B cell (primary cell): ENCODE results near the gene KRTAP29-1. TPM values are rescaled to one million over a fixed set of nuclear protein-coding genes. Genes with fewer than 3 reads are reported as not detected.

Source experiments
- ATAC-seq: fragments of 200-7000 bp; cut with Tn5 transposase; one replicate; pipeline ENCODE4 v1.10.0; 2021; ENCODE audit warnings: low read depth, mild to moderate bottlenecking, moderate number of reproducible peaks, moderate library complexity
- CTCF ChIA-PET: fragments of 350-600 bp; sonication (Branson Sonifier 250); formaldehyde crosslinking; loops from one replicate; lab custom pipeline; 2021; ENCODE audit warnings: antibody characterized with exemption, inconsistent platforms; lab: Charles Lee
- POLR2A ChIA-PET: fragments of 350-600 bp; sonication (Branson Sonifier 250); formaldehyde crosslinking; loops from one replicate; lab custom pipeline; 2021; ENCODE audit warnings: antibody characterized with exemption; lab: Charles Lee
- DNase-seq: peaks from one replicate; pipeline ENCODE4 v3.0.0; 2013
- H2AFZ ChIP-seq: 2 replicates; pipeline ENCODE4 v1.6.1; 2012; ENCODE audit warnings: mild to moderate bottlenecking, low read depth, low read length; ENCODE audit not compliant: insufficient read depth, poor library complexity, severe bottlenecking
- H3K27ac ChIP-seq, 2 donors: 1 replicate in 1 of 2; 2 replicates in 1 of 2; pipeline ENCODE4 v1.5.1; 2012 to 2013; ENCODE audit warnings: low read length in 2 of 2, mild to moderate bottlenecking in 2 of 2, moderate library complexity in 1 of 2
- H3K27me3 ChIP-seq, 4 experiments: fragments of 200-600 bp in 1 of 4; sonication (generic) in 1 of 4; replicated peaks in 1 of 4; 1 replicate in 2 of 4; 2 replicates in 2 of 4; pipeline versions ENCODE4 v1.6.1 to v1.7.0; 2013 to 2016; ENCODE audit warnings: low read length in 3 of 4, mild to moderate bottlenecking in 2 of 4, mixed read lengths in 1 of 4, moderate library complexity in 1 of 4; ENCODE audit not compliant: insufficient read depth in 4 of 4, control insufficient read depth in 3 of 4; ENCODE audit errors: control extremely low read depth in 1 of 4
- H3K36me3 ChIP-seq, 2 experiments: replicated peaks in 1 of 2; 1 replicate in 1 of 2; 2 replicates in 1 of 2; pipeline versions ENCODE4 v1.6.1 to v1.7.1; 2013; ENCODE audit warnings: low read length in 1 of 2; ENCODE audit not compliant: insufficient read depth in 2 of 2, control insufficient read depth in 1 of 2; ENCODE audit errors: control extremely low read depth in 1 of 2, extremely low read depth in 1 of 2
- H3K4me1 ChIP-seq, 2 donors: fragments of 200-600 bp in 1 of 2; sonication (generic) in 1 of 2; 1 replicate in 1 of 2; 2 replicates in 1 of 2; pipeline versions ENCODE4 v1.5.1 to v1.6.1; 2013 to 2017; ENCODE audit warnings: low read length in 2 of 2; ENCODE audit not compliant: control insufficient read depth in 2 of 2, insufficient read depth in 2 of 2
- H3K4me2 ChIP-seq: replicated peaks from 2 replicates; pipeline ENCODE3; 2012; ENCODE audit warnings: mild to moderate bottlenecking, low read depth, low read length; ENCODE audit not compliant: poor library complexity, severe bottlenecking
- H3K4me3 ChIP-seq, 5 experiments: fragments of 200-600 bp in 1 of 5; sonication (generic) in 1 of 5; 1 replicate in 3 of 5; 2 replicates in 2 of 5; pipeline versions ENCODE4 v1.5.1 to v1.7.0; 2011 to 2016; ENCODE audit warnings: low read length in 4 of 5, mild to moderate bottlenecking in 4 of 5, low read depth in 2 of 5, control low read depth in 1 of 5, moderate library complexity in 1 of 5; ENCODE audit not compliant: insufficient read depth in 1 of 5; ENCODE audit errors: control extremely low read depth in 1 of 5, extremely low read depth in 1 of 5
- H3K79me2 ChIP-seq: fragments of 200-600 bp; sonication (generic); one replicate; pipeline ENCODE4 v1.6.0; 2016; ENCODE audit warnings: low read length; ENCODE audit not compliant: control insufficient read depth, insufficient read depth
- H3K9ac ChIP-seq: fragments of 200-600 bp; sonication (generic); 2 replicates; pipeline ENCODE4 v1.6.1; 2017; ENCODE audit warnings: mild to moderate bottlenecking, low read length, moderate library complexity
- H3K9me3 ChIP-seq, 3 donors: one replicate each; pipeline versions ENCODE4 v1.6.1 to v1.7.1; 2013; ENCODE audit warnings: low read length in 2 of 3; ENCODE audit not compliant: control insufficient read depth in 2 of 3, insufficient read depth in 1 of 3; ENCODE audit errors: control extremely low read depth in 1 of 3
- H4K20me1 ChIP-seq: 2 replicates; pipeline ENCODE4 v1.6.0; 2012; ENCODE audit warnings: mild to moderate bottlenecking, low read length; ENCODE audit not compliant: insufficient read depth, control insufficient read depth, poor library complexity, severe bottlenecking
- H3K27ac Mint-ChIP-seq: one replicate; pipeline ENCODE4 v1.8.0; 2021; ENCODE audit warnings: mixed read lengths
- H3K27me3 Mint-ChIP-seq: one replicate; pipeline ENCODE4 v1.8.0; 2021; ENCODE audit warnings: mixed read lengths
- H3K4me1 Mint-ChIP-seq: one replicate; pipeline ENCODE4 v1.8.0; 2021; ENCODE audit warnings: mixed read lengths
- H3K4me3 Mint-ChIP-seq: one replicate; pipeline ENCODE4 v1.8.0; 2021; ENCODE audit warnings: mixed read lengths
- H3K9me3 Mint-ChIP-seq: one replicate; pipeline ENCODE4 v1.8.0; 2022; ENCODE audit warnings: mixed read lengths; ENCODE audit not compliant: insufficient read depth
- CTCF ChIP-seq: fragments of 200-600 bp; IDR thresholded peaks from one replicate; pipeline ENCODE4 v1.8.0; 2022; ENCODE audit warnings: antibody characterized with exemption, mild to moderate bottlenecking
- EZH2 ChIP-seq: IDR thresholded peaks from 2 replicates; pipeline ENCODE4 v1.6.1; 2012; ENCODE audit warnings: borderline replicate concordance, low read depth, mild to moderate bottlenecking, moderate library complexity, low read length; ENCODE audit not compliant: insufficient read depth, poor library complexity, severe bottlenecking
- WGBS: methylation state at CpG from one replicate; pipeline ENCODE4 v1.1.5; 2013; ENCODE audit warnings: missing lambda C conversion rate; ENCODE audit not compliant: insufficient coverage; 5-methylcytosine and 5-hydroxymethylcytosine counted together
- intact Hi-C: fragments of 100-400 bp; cut with micrococcal nuclease; formaldehyde crosslinking; loops from one replicate; pipeline ENCODE4 v1.10.0; 2022
- polyA plus RNA-seq: library from polyadenylated mRNA; depleted of rRNA; stranded (reverse); fragments of >200 nt; gene quantifications from 2 replicates; pipeline ENCODE4 v1.2.3, GENCODE V29; 2012
- total RNA-seq, 2 donors: library from RNA; stranded (reverse); fragments of 120-200 nt in 1 of 2; gene quantifications; 1 replicate in 1 of 2; 2 replicates in 1 of 2; pipeline versions ENCODE4 v1.2.3 to v1.2.4, GENCODE V29; 2013 to 2022

KRTAP29-1 gene
- total and polyA plus RNA-seq, 2 donors (not counting 1 experiment from before 2014, with no cell fraction given), result 0.43 TPM; not detected in 1

- TF ChIP-seq EZH2 (no peak), CTCF (no peak)
- no peaks in the 10 kb centered on the region for H3K36me3 ChIP-seq
- Mint-ChIP-seq H3K27ac (no peak overlapping the region), H3K27me3 (peaks cover 58% of the 10 kb centered on the region), H3K4me3 (no peak overlapping the region), H3K9me3 (no peaks in the 10 kb centered on the region), H3K4me1 (no peaks in the 10 kb centered on the region)
- H3K4me2 ChIP-seq, result no peak overlapping the region
- intact Hi-C loops, result loop anchor here (1.0 kb wide), 1 partner anchor 12 kb away; no protein-coding TSS in a partner anchor
- H3K4me1 ChIP-seq, result no peaks in the 10 kb centered on the region
- no peak overlapping the region for H3K4me3 ChIP-seq
- no peaks in the 10 kb centered on the region for H3K27me3 ChIP-seq
- H2AFZ ChIP-seq, result no peak overlapping the region
- H3K9me3 ChIP-seq, result no peaks in the 10 kb centered on the region
- no peak overlapping the region for H3K27ac ChIP-seq
- peak; percentile 0 for DNase-seq
- no peak overlapping the region for H3K9ac ChIP-seq
- 100% methylated on average over 2 of the region's 3 CpGs for WGBS
- ChIA-PET CTCF (no interaction called here), POLR2A (no interaction called here)
- no peak for ATAC-seq
- no peaks in the 10 kb centered on the region for H3K79me2 ChIP-seq
- H4K20me1 ChIP-seq, result no peaks in the 10 kb centered on the region
Measured at GRCh38 chr17:41264599-41264998, 38.1 kb downstream of the KRTAP29-1 start.

- WGBS, result 86% methylated on average over 1 of the region's 2 CpGs
- CTCF ChIA-PET, result no interaction called here
- intact Hi-C loops, result no loop called here
Measured at GRCh38 chr17:41263212-41263611, 39.4 kb downstream of the KRTAP29-1 start.

More at GRCh38 chr17:41263212-41263611, 39.4 kb downstream of the KRTAP29-1 start:
- Histone ChIP-seq H3K4me2 (no peak overlapping the region), H3K9me3 (no peaks in the 10 kb centered on the region), H4K20me1 (no peaks in the 10 kb centered on the region), H3K79me2 (no peaks in the 10 kb centered on the region), H3K9ac (no peak overlapping the region), H3K27ac (no peak overlapping the region), H3K4me3 (no peak overlapping the region), H2AFZ (no peak overlapping the region), H3K27me3 (peaks cover 0 to 7% (median 3%) of the 10 kb centered on the region in 4 experiments), H3K4me1 (no peaks in the 10 kb centered on the region), H3K36me3 (no peaks in the 10 kb centered on the region)
- POLR2A ChIA-PET, result no interaction called here
- Mint-ChIP-seq H3K27ac (no peak overlapping the region), H3K4me1 (no peaks in the 10 kb centered on the region), H3K9me3 (no peaks in the 10 kb centered on the region), H3K27me3 (peaks cover 70% of the 10 kb centered on the region), H3K4me3 (no peak overlapping the region)
- TF ChIP-seq CTCF (no peak), EZH2 (no peak)
- DNase-seq (no peak), ATAC-seq (no peak)
